HUES48 (cell line): Measurements from ENCODE around the gene LARP1.
A peak's percentile ranks its signal among the peaks of the same experiment; 100 is the strongest.

ENCODE experiments used
- H3K27ac ChIP-seq: one replicate; pipeline ENCODE4 v1.7.0; 2013; ENCODE audit warnings: low read depth, low read length, inconsistent platforms
- H3K27me3 ChIP-seq: 2 replicates; pipeline ENCODE4 v1.6.1; 2013; ENCODE audit warnings: mild to moderate bottlenecking, low read length; ENCODE audit not compliant: control insufficient read depth, insufficient read depth
- H3K36me3 ChIP-seq: 2 replicates; pipeline ENCODE4 v1.6.1; 2013; ENCODE audit warnings: low read length; ENCODE audit not compliant: control insufficient read depth, insufficient read depth
- H3K4me1 ChIP-seq: 2 replicates; pipeline ENCODE4 v1.6.1; 2013; ENCODE audit warnings: mild to moderate bottlenecking, low read length; ENCODE audit not compliant: control insufficient read depth, insufficient read depth
- H3K4me3 ChIP-seq: 2 replicates; pipeline ENCODE4 v1.5.1; 2013; ENCODE audit warnings: mild to moderate bottlenecking, low read depth, low read length
- H3K9ac ChIP-seq: 2 replicates; pipeline ENCODE4 v1.6.1; 2013; ENCODE audit warnings: mild to moderate bottlenecking, low read depth, low read length, moderate library complexity
- H3K9me3 ChIP-seq: 2 replicates; pipeline ENCODE4 v1.6.1; 2013; ENCODE audit warnings: low read length; ENCODE audit not compliant: control insufficient read depth, insufficient read depth

LARP1 gene

DNA sequence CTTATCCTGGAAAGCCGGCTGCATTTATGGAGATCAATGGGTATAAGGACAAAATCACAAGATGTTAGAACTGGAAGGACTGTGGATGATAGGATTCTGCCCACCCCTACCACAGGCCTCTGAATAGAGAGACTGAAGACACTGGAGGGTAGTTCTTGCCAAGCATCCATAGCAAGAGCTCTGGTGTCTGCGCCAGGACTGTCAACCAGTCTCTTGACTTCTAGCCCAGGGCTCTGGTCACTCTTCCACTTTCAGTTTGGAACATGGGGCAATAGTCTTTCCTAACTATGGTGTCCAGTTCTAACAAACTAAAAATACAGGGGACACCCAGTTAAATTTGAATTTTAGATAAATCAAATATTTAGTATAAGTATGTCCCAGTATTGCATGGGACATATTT, 23.4 kb downstream of the LARP1 start:
- Histone ChIP-seq H3K4me3 (no peak overlapping the region), H3K4me1 (peaks cover 54% of the 10 kb centered on the region), H3K36me3 (no peaks in the 10 kb centered on the region), H3K9ac (no peak overlapping the region), H3K27me3 (no peaks in the 10 kb centered on the region), H3K27ac (no peak overlapping the region), H3K9me3 (no peaks in the 10 kb centered on the region)

DNA sequence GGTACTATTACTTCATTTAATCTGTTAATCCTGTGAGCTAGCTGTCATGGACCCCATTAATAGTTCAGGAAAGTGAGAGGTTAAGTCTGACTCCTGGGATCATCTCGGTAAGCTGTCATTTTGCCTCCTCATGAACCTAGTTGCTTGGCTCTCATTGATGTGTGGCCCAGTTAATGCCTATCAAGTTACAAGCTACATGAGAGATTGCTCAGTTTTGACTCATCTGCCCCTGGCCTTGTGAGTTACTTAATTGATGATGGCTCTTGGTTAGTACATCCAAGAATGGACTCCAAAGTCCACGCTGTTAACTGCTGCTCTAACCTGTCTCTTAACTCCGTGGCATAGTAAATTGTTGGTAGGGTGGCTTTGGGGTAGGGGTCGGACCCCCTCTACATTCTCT, 23.9 kb downstream of the LARP1 start:
- H3K27me3 ChIP-seq, result no peaks in the 10 kb centered on the region
- H3K36me3 ChIP-seq, result no peaks in the 10 kb centered on the region
- no peaks in the 10 kb centered on the region for H3K9me3 ChIP-seq
- H3K4me3 ChIP-seq, result no peak overlapping the region
- no peak overlapping the region for H3K27ac ChIP-seq
- H3K9ac ChIP-seq, result no peak overlapping the region
- peaks cover 54% of the 10 kb centered on the region for H3K4me1 ChIP-seq

DNA sequence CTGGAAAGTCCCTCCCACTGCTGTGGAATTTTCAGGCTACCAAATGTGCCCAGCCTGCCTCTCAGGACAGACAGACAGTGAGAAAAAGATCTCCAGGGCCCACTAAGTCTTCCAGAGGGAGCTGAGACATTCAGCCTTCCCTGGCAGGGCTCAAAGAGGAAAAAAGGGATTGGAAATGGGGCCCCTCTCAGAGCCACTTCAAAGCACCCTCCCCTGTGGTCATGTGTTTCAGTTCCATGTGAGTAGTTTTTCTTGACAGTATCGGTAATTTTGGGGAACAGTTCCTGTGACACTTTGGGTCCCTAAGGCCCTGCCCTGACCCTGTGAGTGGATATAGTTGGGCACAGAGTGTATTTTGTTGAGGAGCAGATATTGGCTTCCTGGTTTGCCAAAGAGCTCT, 25.0 kb downstream of the LARP1 start:
- Histone ChIP-seq H3K4me3 (no peak overlapping the region), H3K9me3 (no peaks in the 10 kb centered on the region), H3K4me1 (peaks cover 54% of the 10 kb centered on the region), H3K9ac (no peak overlapping the region), H3K27me3 (no peaks in the 10 kb centered on the region), H3K36me3 (no peaks in the 10 kb centered on the region), H3K27ac (no peak overlapping the region)

DNA sequence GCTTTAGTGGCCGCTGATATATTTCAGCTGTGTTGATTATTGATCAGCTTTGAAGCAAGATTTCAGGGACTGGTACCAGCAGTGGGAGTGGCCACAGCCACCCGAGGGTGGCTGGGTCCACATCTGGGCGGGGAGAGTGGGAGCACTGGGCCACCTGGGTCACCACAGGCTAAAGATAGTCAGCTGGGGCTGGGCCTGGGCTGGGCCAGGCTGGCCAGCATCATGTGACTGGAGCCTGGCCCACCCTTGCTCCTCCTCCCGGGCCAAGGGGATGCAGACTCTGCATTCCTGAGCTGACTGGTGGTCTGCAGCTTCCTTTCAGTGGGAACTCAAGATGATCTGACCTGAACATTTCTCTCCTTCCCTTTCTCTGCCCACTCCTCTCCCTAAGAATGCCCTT, 27.1 kb downstream of the LARP1 start:
- no peak overlapping the region for H3K27ac ChIP-seq
- no peak overlapping the region for H3K9ac ChIP-seq
- peaks cover 50% of the 10 kb centered on the region for H3K4me1 ChIP-seq
- H3K27me3 ChIP-seq, result no peaks in the 10 kb centered on the region
- no peaks in the 10 kb centered on the region for H3K36me3 ChIP-seq
- H3K4me3 ChIP-seq, result no peak overlapping the region
- no peaks in the 10 kb centered on the region for H3K9me3 ChIP-seq

DNA sequence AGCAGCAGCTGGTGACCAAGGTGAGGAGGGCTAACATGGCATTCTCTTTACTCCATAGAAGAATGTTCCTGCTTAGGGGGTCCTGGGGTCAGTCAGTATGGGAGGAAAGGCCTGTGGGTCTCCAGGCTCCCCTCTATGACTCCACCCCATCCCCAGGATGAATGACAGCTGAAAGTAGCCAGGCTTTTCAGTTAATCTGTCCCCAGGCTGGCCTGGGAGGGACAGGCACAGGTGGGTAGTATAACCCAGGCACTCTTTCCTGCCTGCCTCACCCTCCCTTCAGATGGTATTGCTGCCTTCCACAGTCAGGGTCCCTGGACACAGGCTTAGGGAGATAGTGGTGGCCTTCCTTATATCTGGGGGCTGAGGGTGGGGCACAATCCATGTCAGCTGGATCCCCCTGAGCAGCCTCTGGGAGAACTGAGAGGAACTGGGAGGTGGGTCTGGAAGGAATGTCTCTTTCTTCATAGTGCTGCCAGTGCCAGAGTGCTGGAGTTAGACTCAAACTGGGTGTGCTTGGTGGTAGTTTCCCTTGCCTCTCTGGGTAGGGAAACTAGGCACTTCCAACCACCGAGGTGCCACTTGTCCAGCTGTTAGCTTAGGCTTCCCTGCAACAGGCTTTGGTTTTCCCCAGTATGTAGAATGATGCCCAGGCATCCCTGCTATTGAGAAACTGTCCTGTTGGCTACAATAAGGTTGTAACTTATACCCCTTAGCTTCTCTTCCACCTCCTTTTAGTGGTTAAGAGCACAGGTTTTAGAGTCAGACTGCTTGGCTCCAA, 27.8 kb downstream of the LARP1 start:
- no peaks in the 10 kb centered on the region for H3K36me3 ChIP-seq
- H3K9me3 ChIP-seq, result no peaks in the 10 kb centered on the region
- H3K27ac ChIP-seq, result no peak overlapping the region
- no peaks in the 10 kb centered on the region for H3K27me3 ChIP-seq
- H3K4me1 ChIP-seq, result peaks cover 57% of the 10 kb centered on the region
- no peak overlapping the region for H3K9ac ChIP-seq
- no peak overlapping the region for H3K4me3 ChIP-seq

- Histone ChIP-seq H3K27ac (peak overlapping the region; percentile 16), H3K4me3 (no peak overlapping the region), H3K9me3 (no peaks in the 10 kb centered on the region), H3K27me3 (no peaks in the 10 kb centered on the region), H3K4me1 (peaks cover 59% of the 10 kb centered on the region), H3K9ac (no peak overlapping the region), H3K36me3 (no peaks in the 10 kb centered on the region)
These were observed 28.7 kb downstream of the LARP1 start for GRCh38 chr5:154783774-154784460.

DNA sequence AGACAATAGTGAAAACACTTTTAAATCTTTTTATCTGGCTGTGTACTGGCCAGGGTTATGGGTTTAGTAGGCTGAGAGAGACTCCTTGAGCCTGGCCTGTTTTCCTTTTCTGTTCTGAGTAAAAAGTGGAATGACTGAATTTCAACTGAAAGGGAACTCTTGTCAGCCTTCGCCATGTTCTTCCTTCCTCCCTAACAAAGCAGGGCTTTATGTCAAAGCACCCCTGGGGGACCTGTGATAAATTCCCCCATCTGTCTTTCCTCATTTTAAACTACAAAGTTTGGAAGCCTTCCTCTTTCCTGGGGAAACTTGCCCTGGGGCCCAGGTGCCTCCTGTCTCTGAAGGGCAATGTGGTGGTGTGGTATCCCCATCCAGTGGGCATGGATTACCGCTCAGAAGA, 29.7 kb downstream of the LARP1 start:
- Histone ChIP-seq H3K9me3 (no peaks in the 10 kb centered on the region), H3K9ac (no peak overlapping the region), H3K4me3 (no peak overlapping the region), H3K27ac (peak overlapping the region; percentile 16), H3K4me1 (peaks cover 58% of the 10 kb centered on the region), H3K36me3 (peaks cover 4% of the 10 kb centered on the region; the same call in 1 of the 2 replicates), H3K27me3 (no peaks in the 10 kb centered on the region)

DNA sequence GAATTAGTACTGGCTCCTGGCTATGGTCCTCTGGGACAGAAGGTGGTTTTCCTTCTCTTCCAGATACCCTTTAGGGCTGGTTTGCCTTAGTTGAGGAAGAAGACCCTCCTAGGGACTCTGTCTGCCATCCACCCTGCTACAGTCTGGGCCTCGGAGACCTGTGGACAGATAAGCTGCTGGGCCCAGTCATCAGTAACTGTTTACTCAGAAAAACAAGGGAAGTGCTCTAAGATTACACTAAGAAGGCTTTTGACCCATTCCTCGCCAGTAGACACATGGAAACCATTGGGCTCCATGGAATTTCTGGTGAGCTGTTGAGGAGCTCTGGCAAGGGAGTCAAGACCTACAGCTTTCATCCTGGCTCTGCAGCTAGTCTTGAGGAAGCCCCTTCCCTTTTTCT, 31.2 kb downstream of the LARP1 start:
- H3K27ac ChIP-seq, result no peak overlapping the region
- no peak overlapping the region for H3K4me3 ChIP-seq
- no peak overlapping the region for H3K9ac ChIP-seq
- no peaks in the 10 kb centered on the region for H3K27me3 ChIP-seq
- no peaks in the 10 kb centered on the region for H3K9me3 ChIP-seq
- peaks cover 58% of the 10 kb centered on the region for H3K4me1 ChIP-seq
- H3K36me3 ChIP-seq, result peaks cover 17% of the 10 kb centered on the region

DNA sequence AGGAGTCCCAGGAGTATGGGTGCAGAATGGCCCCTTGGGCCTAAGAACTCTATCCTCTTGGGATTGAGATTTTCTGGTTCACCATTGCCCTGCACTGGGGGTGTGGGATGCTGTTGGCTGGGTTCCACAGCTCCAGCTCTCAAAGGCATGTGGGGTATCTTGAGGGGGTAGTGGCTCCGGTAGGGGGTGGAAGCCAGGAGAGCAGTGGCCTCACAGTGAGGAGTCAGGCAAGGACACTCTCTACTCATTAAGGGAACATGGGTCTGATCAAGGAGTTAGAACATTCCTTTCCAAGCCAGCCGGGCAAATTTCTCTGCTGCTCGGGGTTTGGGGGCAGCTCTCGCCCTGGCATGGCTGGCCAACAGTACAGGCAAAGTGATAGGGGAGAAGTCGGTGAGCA, 33.0 kb downstream of the LARP1 start:
- Histone ChIP-seq H3K9me3 (no peaks in the 10 kb centered on the region), H3K27ac (no peak overlapping the region), H3K9ac (no peak overlapping the region), H3K27me3 (no peaks in the 10 kb centered on the region), H3K36me3 (peaks cover 35% of the 10 kb centered on the region), H3K4me1 (peaks cover 40% of the 10 kb centered on the region), H3K4me3 (no peak overlapping the region)

DNA sequence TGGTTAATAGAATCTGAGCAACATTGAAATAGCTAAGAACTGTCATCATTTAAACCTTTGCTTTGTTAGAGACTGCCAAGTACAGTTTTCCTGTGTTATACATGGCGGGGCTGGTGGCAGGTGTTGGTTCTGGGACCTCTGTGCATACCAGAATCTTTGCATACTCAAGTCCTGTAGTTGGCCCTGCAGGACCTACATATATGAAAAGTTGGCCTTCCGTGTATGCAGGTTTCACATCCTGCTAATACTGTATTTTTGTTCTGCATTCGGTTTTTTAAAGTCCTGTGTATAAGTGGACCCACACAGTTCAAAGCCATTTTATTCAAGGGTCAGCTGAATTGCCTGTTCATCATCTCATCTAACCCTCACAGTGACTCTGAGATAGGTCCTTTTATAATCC, 36.4 kb downstream of the LARP1 start:
- Histone ChIP-seq H3K4me3 (no peak overlapping the region), H3K36me3 (peaks cover 65% of the 10 kb centered on the region), H3K9ac (no peak overlapping the region)

More for the DNA sequence above, 36.4 kb downstream of the LARP1 start:
- no peak overlapping the region for H3K27ac ChIP-seq
- no peaks in the 10 kb centered on the region for H3K9me3 ChIP-seq
- peaks cover 16% of the 10 kb centered on the region for H3K4me1 ChIP-seq
- no peaks in the 10 kb centered on the region for H3K27me3 ChIP-seq
